Skeletal muscle satellite cell (primary cell): ENCODE measurements around the gene FCHSD2.

Source experiments
- H3K27me3 ChIP-seq: 2 replicates; pipeline ENCODE4 v1.7.0; 2013; ENCODE audit warnings: low read length; ENCODE audit not compliant: control insufficient read depth, insufficient read depth
- H3K36me3 ChIP-seq: 2 replicates; pipeline ENCODE4 v1.7.0; 2013; ENCODE audit warnings: mild to moderate bottlenecking, control low read depth, low read length; ENCODE audit not compliant: insufficient read depth
- H3K4me1 ChIP-seq: 2 replicates; pipeline ENCODE4 v1.7.0; 2013; ENCODE audit warnings: low read length; ENCODE audit not compliant: control insufficient read depth, insufficient read depth
- H3K4me2 ChIP-seq: 2 replicates; pipeline ENCODE4 v1.7.0; 2013; ENCODE audit warnings: mild to moderate bottlenecking, low read length
- H3K4me3 ChIP-seq: 2 replicates; pipeline ENCODE4 v1.7.0; 2013; ENCODE audit warnings: low read length
- H3K9ac ChIP-seq: 2 replicates; pipeline ENCODE4 v1.7.0; 2013; ENCODE audit warnings: mild to moderate bottlenecking, low read depth, low read length, moderate library complexity
- H3K9me3 ChIP-seq: replicated peaks from 2 replicates; pipeline ENCODE4 v1.7.0; 2013; ENCODE audit warnings: mild to moderate bottlenecking, control low read depth, low read length

FCHSD2 gene

DNA sequence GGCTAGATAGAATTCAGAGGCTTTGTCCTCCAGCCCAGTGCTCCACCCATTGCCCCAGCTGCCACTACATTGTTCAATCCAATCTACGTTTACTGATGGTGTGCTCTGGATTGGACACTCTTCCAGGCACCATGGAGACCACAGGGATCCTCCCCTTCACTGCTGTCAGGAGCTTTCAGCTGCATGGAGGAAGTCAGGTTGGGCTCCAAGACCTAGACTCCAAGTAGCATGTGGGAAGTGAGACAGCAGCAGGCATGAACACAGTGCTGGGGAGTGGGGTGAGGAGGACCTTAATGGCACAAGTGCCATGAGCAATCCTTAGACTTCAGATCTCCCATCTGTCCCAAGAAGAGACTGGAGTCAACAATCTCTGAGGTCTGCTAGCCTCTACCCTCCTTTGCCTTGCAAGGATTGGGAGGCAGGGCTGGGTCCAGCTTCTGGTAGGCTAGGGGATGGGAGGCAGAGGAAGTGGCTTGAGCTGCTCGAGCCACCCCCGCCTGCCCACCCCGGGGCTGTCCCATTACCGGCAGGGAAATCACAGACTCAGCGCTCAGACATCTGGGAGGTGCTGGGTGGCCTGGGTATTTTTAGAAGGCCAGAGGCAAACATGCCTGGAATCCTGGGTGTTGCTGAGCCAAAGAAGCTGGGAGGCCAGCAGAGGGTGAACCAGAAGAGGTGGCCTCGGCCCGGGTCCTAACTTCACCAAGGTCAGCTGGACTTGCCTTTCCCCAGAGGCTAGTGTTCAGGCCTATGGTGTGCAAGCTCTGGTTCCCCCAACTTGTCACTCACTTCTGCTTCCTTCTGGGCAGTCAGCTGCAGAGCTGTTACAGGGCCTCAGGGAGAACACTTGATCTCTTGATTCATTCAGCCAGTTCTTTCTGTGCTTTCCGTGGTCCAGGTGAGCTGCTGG lies 15.2 kb upstream of the FCHSD2 start:
- H3K4me3 ChIP-seq, result peak overlapping the region; percentile 19
- no peaks in the 10 kb centered on the region for H3K9me3 ChIP-seq
- peak overlapping the region; percentile 62 for H3K4me2 ChIP-seq
- peaks cover 26% of the 10 kb centered on the region for H3K4me1 ChIP-seq
- H3K9ac ChIP-seq, result peak overlapping the region; percentile 56
- H3K36me3 ChIP-seq, result no peaks in the 10 kb centered on the region
- H3K27me3 ChIP-seq, result no peaks in the 10 kb centered on the region

DNA sequence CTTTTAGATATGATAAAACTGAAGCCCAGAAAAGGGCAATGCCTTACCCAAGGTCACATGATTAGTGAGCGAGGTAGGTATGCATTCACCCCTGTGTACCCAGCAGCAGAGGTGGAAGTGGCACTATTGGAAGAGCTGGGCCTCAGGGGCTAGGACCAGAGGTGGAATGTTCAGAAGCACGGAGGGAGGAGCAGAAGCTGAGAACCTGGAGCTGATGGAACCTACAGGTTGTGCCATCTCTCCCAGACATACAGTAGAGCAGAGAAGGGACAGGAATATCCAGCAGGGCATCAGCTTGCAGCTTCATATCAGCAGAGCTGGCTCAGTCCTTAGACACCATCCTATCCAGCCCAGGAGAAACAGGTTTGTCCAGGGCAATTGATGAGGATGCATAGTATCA lies 14.6 kb upstream of the FCHSD2 start:
- Histone ChIP-seq H3K4me3 (no peak overlapping the region), H3K36me3 (no peaks in the 10 kb centered on the region), H3K27me3 (no peaks in the 10 kb centered on the region), H3K9me3 (no peaks in the 10 kb centered on the region), H3K9ac (no peak overlapping the region), H3K4me1 (peaks cover 26% of the 10 kb centered on the region), H3K4me2 (no peak overlapping the region)

- Histone ChIP-seq H3K9ac (no peak overlapping the region), H3K36me3 (no peaks in the 10 kb centered on the region), H3K4me3 (no peak overlapping the region), H3K27me3 (no peaks in the 10 kb centered on the region), H3K9me3 (no peaks in the 10 kb centered on the region), H3K4me1 (peaks cover 26% of the 10 kb centered on the region), H3K4me2 (no peak overlapping the region)
These were observed 14.0 kb upstream of the FCHSD2 start for GRCh38 chr11:73156114-73156513.

DNA sequence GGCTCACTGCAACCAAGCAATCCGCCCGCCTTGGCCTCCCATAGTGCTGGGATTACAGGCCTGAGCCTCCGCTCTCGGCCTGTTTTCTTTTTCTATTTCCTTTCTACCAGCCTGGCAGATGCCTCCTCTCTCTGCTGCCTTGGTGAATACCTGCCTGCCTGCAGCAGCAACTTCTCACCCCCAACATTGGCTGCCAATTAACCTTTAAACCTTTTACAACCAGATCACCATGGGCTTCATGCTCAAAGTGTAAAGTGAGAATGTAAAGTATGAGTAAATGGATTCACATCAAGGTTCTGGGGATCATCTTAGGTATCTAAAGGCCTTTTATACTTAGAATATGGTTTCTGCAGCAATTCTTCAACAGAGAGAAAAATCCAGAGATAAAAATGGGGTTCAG lies 13.0 kb upstream of the FCHSD2 start:
- no peaks in the 10 kb centered on the region for H3K27me3 ChIP-seq
- H3K4me1 ChIP-seq, result peaks cover 26% of the 10 kb centered on the region
- no peaks in the 10 kb centered on the region for H3K36me3 ChIP-seq
- H3K4me3 ChIP-seq, result no peak overlapping the region
- no peak overlapping the region for H3K9ac ChIP-seq
- H3K9me3 ChIP-seq, result no peaks in the 10 kb centered on the region
- H3K4me2 ChIP-seq, result no peak overlapping the region

GRCh38 chr11:73154178-73154577 lies 12.1 kb upstream of the FCHSD2 start:
- Histone ChIP-seq H3K36me3 (no peaks in the 10 kb centered on the region), H3K9me3 (no peaks in the 10 kb centered on the region), H3K4me3 (no peak overlapping the region)

GRCh38 chr11:73152861-73153483 lies 10.9 kb upstream of the FCHSD2 start:
- peaks cover 22% of the 10 kb centered on the region for H3K4me1 ChIP-seq

More at GRCh38 chr11:73154178-73154577, 12.1 kb upstream of the FCHSD2 start:
- H3K4me1 ChIP-seq, result peaks cover 26% of the 10 kb centered on the region
- no peak overlapping the region for H3K4me2 ChIP-seq
- H3K27me3 ChIP-seq, result no peaks in the 10 kb centered on the region
- H3K9ac ChIP-seq, result no peak overlapping the region

GRCh38 chr11:73152086-73152853 lies 10.2 kb upstream of the FCHSD2 start:
- no peak overlapping the region for H3K4me3 ChIP-seq
- H3K27me3 ChIP-seq, result no peaks in the 10 kb centered on the region
- no peaks in the 10 kb centered on the region for H3K9me3 ChIP-seq
- no peaks in the 10 kb centered on the region for H3K36me3 ChIP-seq
- H3K9ac ChIP-seq, result no peak overlapping the region
- H3K4me2 ChIP-seq, result no peak overlapping the region
- peaks cover 19% of the 10 kb centered on the region for H3K4me1 ChIP-seq

More at GRCh38 chr11:73152861-73153483, 10.9 kb upstream of the FCHSD2 start:
- Histone ChIP-seq H3K4me3 (no peak overlapping the region), H3K9ac (no peak overlapping the region), H3K9me3 (no peaks in the 10 kb centered on the region), H3K4me2 (no peak overlapping the region), H3K27me3 (no peaks in the 10 kb centered on the region), H3K36me3 (no peaks in the 10 kb centered on the region)

DNA sequence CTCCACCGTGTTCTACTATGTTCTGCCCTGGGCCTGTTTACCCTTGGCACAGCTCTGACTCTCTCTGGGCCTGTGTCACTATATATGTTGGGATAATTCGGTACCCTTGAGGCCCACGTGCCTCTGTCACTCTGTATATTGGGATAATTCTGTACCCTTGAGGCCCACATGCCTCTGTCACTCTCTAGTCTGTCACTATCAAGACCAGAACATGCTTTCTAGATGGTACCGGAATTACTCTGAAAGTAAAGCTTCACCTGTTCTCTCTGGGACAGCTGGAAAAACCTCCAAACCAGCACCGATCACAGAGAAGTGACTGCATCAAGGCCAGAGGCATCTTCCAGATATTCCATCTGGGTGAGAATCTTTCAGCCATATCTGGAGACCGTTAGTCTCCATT lies 9.3 kb upstream of the FCHSD2 start:
- Histone ChIP-seq H3K9me3 (no peaks in the 10 kb centered on the region), H3K4me2 (no peak overlapping the region), H3K36me3 (no peaks in the 10 kb centered on the region), H3K27me3 (no peaks in the 10 kb centered on the region), H3K9ac (no peak overlapping the region), H3K4me1 (peaks cover 11% of the 10 kb centered on the region), H3K4me3 (no peak overlapping the region)

DNA sequence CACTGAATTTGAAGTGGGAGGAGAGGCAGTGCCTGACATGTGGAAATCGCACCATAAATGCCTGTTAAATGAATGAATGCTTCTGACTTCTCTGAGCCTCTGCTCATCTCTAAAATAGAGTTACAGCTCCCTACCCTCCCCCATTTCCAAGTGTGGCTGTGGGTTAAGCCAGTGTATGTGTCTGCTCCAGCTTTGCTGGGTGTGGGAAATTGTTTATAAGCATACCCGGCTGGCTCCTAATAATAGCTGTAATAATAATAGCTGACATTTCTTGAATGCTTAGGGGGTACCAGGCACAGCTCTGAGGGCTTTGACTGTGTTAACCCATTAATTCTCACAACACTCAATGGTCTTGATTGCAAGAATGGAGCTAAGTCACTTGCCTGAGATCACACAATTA lies 7.0 kb upstream of the FCHSD2 start:
- H3K4me1 ChIP-seq, result peaks cover 7% of the 10 kb centered on the region
- H3K9ac ChIP-seq, result no peak overlapping the region
- no peak overlapping the region for H3K4me3 ChIP-seq
- H3K4me2 ChIP-seq, result no peak overlapping the region
- H3K36me3 ChIP-seq, result no peaks in the 10 kb centered on the region
- no peaks in the 10 kb centered on the region for H3K9me3 ChIP-seq
- H3K27me3 ChIP-seq, result no peaks in the 10 kb centered on the region

- no peak overlapping the region for H3K4me2 ChIP-seq
- H3K9ac ChIP-seq, result no peak overlapping the region
- H3K9me3 ChIP-seq, result no peaks in the 10 kb centered on the region
- H3K27me3 ChIP-seq, result no peaks in the 10 kb centered on the region
- peaks cover 14% of the 10 kb centered on the region for H3K4me1 ChIP-seq
- no peak overlapping the region for H3K4me3 ChIP-seq
- H3K36me3 ChIP-seq, result no peaks in the 10 kb centered on the region
These were observed 5.9 kb upstream of the FCHSD2 start for GRCh38 chr11:73147771-73148681.
